SK-N-DZ (cell line): ENCODE results near the gene PRR32. TPM values are rescaled to one million over a fixed set of nuclear protein-coding genes. Genes with fewer than 3 reads are reported as not detected.
"Not testable (repeated sequence)": the region's sequence is repeated elsewhere in the genome, so short reads cannot be mapped to it uniquely, and the experiment has no call there.

ENCODE experiments used
- DNase-seq: peaks from one replicate; pipeline ENCODE4 v3.0.0-alpha.2; 2015; ENCODE audit warnings: low spot score
- polyA plus RNA-seq, 2 experiments: library from polyadenylated mRNA; depleted of rRNA; stranded (reverse); fragments of >200 nt; gene quantifications; 2 replicates each; pipeline ENCODE4 v1.2.3, GENCODE V29; 2014

PRR32 gene, protein sequence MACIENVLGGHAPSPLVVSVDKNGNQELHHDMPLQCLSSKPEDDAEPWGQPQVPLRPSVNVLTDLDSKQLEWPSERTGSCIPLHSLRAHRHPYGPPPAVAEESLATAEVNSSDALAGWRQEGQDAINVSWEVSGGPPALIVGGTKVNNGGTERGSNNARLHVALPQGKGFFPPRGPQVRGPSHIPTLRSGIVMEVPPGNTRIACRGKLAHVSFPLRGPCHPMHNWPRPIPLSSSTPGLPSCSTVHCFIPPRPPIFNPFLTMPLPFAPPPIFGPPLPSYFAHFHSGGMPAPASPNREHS
- polyA plus RNA-seq (2014; cell fraction: cytosol; rRNA removed): not detected in 2 replicates
- polyA plus RNA-seq (2014; cell fraction: nucleus; rRNA removed): not detected in 2 replicates

DNA sequence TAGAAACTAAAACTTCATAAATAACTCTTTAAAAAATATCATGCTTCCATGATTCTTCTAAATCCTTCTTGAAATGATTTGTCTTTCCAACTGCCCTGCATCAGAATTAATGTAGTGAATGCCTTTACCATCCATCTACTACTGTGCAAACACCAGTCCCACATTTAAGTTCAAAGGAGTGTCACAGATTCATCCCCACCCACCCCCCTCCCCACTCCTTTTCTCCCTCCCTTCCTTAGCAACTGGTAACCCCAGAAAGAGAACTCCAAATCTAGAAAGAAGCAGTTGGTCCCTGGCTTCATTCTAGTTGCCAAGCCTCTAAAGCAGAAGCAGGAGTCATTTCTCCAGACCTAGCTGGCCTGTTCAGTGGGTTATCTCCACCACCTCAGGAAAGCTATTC, at the start of gene PRR32:
Gene PRR32, plus strand, starts transcription at position 301 of the 400 bp plus-strand sequence. CDS start 115 bp downstream, outside the sequence.
- DNase-seq: no peak

DNA sequence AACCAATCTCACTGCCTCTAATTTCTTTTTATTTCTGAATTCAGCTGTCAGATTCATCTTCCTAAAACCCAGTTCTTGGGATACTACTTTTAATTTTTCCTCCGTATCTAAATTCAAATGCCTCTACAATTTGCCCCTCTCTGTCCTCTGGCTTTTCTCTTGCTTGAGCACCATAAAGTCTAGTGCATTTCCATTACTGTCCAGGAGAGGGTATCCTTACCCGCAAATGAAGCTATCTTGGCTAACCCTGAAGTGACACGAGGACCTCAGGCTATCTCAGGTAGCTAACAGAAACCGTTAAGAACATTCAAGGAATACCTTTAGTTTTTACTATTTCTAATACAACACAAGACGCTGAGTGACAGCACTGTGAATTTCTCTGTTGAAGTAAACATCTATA, 49.4 kb upstream of the PRR32 start:
- DNase-seq: peak; percentile 12

DNA sequence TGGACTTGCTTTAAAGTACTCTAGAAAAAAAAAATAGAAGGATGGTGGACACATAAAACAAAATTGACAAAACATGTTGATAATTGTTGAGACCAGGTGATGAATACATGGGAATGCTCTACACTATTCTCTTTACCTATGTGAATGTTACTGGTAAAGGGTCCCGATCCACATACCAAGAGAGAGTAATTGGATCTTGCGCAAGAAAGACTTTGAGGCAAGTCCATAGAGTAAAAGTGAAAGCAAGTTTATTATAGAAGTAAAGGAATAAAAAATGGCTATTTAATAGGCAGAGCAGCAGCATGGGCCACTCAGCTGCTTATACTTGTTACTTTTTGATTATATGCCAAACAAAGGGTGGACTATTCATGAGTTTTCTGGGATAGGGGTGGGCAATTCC, 34.0 kb upstream of the PRR32 start:
- no peak for DNase-seq

DNA sequence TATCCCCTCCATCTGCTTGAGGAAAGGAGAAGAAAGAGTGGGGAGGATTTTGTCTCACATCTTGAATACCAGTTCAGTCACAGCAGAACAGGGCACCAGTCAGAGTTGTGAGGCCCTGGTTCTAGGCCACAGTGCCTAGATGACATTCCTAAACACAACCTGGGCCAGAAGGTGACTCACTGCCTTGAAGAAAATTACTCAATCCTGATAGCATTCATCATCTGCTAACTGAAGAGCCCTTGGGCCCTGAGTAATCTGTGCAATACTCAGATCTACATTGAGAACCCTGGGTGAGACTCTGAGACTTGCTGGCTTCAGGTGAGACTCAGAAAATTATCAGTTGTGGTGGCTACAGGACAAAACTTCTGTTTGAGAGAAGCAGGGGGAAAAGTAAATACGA, 20.5 kb upstream of the PRR32 start:
- no peak for DNase-seq

DNA sequence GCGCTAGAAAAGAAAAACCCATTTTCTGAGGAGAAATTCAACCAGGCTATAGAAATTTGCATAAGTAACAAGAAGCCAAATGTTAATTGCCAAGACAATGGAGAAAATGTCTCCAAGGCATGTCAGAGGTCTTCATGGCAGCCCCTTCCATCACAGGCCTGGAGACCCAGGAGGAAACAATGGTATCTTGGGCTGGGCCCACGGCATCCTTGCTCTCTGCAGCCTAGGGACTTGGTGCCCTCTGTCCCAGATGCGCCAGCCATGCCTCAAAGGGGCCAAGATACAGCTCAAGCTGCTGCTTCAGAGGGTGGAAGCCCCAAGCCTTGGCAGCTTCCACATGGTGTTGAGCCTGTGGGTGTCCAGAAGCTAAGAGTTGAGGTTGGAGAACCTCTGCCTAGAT, 12.7 kb upstream of the PRR32 start:
- not testable (repeated sequence) for DNase-seq

DNA sequence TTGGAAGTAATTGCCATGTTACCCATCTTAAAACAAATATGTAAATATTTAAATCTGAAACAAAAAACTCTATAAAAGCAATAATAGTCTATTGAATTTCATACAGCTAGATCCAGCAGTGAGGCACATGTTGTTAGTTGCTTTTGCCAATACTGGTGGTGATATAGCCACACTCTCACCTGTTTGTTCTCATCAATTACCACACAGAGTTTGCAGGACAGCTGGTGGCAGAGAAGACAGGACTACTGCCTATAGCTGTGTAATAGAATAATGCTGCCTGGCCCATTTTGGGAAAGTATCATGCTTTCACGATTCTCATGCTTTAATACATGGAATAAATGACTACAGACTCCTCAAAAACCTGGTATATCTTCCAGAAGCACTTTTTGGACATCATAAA, 3.7 kb upstream of the PRR32 start:
- no peak for DNase-seq

DNA sequence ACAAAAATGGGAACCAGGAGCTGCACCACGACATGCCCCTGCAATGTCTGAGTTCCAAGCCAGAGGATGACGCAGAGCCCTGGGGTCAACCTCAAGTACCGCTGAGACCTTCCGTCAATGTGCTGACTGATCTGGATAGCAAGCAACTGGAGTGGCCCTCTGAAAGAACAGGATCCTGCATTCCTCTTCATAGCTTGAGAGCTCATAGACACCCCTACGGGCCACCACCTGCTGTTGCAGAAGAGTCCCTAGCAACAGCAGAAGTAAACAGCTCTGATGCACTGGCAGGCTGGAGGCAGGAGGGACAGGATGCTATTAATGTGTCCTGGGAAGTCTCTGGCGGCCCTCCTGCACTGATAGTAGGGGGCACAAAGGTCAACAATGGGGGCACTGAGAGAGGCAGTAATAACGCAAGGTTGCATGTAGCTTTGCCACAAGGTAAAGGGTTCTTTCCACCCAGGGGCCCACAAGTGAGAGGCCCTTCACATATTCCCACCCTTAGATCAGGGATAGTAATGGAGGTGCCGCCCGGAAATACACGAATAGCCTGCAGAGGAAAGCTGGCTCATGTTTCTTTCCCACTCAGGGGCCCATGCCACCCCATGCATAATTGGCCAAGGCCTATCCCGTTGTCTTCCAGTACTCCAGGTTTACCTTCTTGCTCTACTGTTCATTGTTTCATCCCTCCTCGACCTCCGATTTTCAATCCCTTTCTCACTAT, 1.3 kb downstream of the PRR32 start:
- no peak for DNase-seq

DNA sequence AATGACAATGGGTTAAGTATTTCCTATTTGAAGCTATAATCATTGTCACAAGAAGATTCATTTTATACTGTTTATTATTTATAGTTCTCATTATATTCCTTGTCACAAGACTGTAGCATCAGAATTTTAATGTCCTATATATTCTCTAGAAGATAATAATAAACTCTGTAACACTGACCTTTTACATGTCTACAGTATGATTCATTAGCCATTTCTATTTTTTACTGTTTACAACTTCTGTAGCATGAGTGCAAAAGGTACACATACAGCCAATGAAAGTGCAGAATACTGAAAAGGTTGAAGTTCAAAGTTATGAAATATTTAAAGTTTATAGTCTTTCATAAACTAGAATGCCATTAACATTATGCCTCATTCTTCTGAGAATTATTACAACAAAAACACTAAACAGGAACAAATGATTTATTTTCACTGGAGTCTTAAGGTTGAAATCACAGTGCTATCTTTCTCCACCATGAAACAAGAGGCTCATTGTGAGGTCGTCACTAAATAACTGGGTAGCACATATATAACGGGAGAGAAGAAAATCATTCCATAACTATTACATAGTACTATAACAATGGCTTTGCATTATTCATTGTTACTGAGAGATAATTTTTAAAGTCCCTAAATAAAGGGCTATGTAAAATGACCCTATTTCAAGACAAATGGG, 4.9 kb downstream of the PRR32 start:
- DNase-seq: no peak

DNA sequence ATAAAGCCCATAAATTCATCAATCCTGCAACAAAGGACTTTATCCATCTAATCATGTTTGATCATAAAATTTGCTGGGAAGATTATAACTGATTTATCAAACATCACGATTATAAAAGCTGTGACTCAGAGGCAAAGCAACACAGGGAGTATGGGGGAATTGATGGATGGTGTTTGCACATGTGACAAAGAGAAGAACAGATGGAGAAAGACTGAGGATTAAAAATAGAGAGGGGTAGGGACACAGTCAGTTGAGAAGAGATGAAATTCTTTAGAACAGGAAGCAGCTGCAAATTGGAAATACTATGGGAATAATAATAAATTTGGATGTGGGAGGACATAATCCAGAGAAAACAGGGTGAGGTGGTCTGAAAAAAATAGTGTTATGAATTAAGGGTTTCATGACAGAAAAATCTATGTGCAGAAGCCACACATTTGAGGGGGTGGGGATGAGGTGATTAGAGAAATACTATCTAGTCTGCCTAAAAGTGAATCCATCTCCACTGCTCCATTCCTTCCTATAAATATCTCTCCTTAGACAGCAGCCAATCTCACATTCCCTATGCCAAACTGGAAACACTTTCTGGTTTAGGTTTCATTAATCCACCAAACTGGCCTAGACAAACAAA, 6.2 kb downstream of the PRR32 start:
- no peak for DNase-seq

DNA sequence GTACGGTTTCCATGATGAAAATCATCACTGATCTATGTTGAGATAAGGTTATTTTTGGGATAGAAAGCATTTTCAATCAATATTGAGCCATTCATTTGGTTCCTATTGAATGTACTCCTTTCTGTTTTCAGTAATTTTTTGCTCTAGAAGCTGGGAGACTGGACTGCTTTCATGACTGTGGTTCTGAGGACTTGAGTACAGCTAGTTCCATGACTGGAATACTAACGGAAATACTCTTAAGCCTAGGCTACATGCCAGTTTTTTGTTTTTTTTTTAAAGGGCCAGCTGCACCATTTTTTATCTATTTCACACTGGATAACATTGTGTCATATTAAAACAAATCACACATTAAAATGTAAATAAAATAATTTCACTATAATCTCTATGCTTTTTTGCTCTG, 16.7 kb downstream of the PRR32 start:
- no peak for DNase-seq

DNA sequence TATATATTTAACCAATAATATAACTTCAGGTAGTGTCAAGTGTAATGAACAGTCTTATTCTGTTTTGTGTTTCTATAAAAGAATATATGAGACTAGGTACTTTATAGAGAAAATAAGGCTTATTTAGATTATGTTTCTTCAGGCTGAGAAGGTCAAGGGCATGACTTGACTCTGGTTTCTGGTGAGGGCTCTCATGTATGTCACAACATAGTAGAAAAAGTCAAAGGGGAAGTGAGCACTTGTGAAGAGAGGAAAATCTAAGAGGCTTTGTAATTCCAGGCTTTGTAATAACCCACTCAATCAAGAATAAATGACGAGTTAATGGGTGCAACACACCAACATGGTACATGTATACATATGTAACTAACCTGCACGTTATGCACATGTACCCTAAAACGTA, 27.6 kb downstream of the PRR32 start:
- no peak for DNase-seq

DNA sequence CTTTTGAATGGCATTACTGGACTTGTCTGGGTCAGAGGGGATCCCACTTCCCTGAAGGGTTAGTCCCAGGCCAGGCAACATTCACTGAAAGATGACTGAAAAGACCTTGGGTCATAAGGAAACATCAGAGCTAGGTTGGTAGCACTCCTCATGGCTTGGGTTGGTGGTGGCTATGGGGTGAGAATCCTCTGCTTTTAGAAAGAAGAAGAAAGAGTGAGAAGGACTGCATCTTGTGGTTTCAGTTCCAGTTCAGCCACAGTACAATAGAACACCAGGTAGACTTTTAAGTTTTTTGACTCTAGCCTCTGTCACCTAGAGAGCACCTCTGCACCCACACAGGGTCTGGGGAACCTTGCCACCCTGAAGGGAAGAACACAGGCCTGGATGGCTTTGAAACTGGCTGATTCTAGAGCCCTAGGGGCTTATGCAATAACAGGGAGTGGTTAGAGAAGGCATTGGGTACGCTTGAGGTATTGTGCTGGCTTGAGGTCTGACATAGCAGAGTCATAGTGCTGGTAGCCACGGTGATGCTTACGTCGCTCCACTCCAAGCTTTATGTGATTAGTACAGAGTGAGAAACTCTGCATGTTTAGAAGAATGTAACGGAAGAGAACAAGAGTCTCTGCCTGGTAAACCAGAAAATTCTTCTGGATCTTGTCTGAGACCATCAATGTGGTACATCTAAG, 36.5 kb downstream of the PRR32 start:
- no peak for DNase-seq
